ENCODE results near the gene ADGRG2. TPM values are rescaled to one million over a fixed set of nuclear protein-coding genes. Genes with fewer than 3 reads are reported as not detected.

Gene ADGRG2
- total and polyA plus RNA-seq, 9 of the 15 experiments (the other 6 are each of a cell fraction or from before 2014, with no cell fraction given), result 0.03 TPM; not detected in 8

GRCh38 chrX:19019996-19020395 lies 102.3 kb downstream of the ADGRG2 start:
- Histone ChIP-seq H3K9me1 (ENCODE audit: control insufficient read depth, insufficient read depth, low read length) (no peaks in the 10 kb centered on the region), H2AFZ (ENCODE audit: low read depth, low read length) (no peak overlapping the region), H4K20me1 (replicated peaks; ENCODE audit: control insufficient read depth, insufficient read depth, low read length) (no peaks in the 10 kb centered on the region), H3K4me3 (no peak overlapping the region), H3K9ac (ENCODE audit: insufficient read depth in 1 of 2, low read depth in 2 of 2, low read length in 2 of 2) (no peak overlapping the region), H3K9me3 (replicated peaks; ENCODE audit: control insufficient read depth, insufficient read depth, low read depth, low read length) (no peaks in the 10 kb centered on the region), H3K4me1 (replicated peaks in 1 of 2; ENCODE audit: control insufficient read depth in 2 of 2, insufficient read depth in 2 of 2, low read length in 2 of 2) (no peaks in the 10 kb centered on the region), H3K36me3 (ENCODE audit: control insufficient read depth, insufficient read depth, low read length) (no peaks in the 10 kb centered on the region), H3K27me3 (ENCODE audit: control insufficient read depth in 2 of 2, insufficient read depth in 2 of 2, low read length in 2 of 2) (peaks cover 0 to 7% of the 10 kb centered on the region in 2 experiments; a peak in 4 of 5 replicates), H3K79me2 (ENCODE audit: control insufficient read depth, insufficient read depth, low read length) (no peaks in the 10 kb centered on the region), H3K4me2 (ENCODE audit: insufficient read depth, low read length) (no peak overlapping the region), H3K27ac (ENCODE audit: extremely low read depth, low read depth, low read length) (no peak overlapping the region)
- DNase-seq (ENCODE audit: extremely low read depth in 1 of 4, low spot score in 3 of 4), result no peak
- no peak for TF ChIP-seq NONO (IDR thresholded peaks at IDR 0.05; ENCODE audit: low read depth in 2 of 2, low read length in 1 of 2)
- TF ChIP-seq, protein P1, sequence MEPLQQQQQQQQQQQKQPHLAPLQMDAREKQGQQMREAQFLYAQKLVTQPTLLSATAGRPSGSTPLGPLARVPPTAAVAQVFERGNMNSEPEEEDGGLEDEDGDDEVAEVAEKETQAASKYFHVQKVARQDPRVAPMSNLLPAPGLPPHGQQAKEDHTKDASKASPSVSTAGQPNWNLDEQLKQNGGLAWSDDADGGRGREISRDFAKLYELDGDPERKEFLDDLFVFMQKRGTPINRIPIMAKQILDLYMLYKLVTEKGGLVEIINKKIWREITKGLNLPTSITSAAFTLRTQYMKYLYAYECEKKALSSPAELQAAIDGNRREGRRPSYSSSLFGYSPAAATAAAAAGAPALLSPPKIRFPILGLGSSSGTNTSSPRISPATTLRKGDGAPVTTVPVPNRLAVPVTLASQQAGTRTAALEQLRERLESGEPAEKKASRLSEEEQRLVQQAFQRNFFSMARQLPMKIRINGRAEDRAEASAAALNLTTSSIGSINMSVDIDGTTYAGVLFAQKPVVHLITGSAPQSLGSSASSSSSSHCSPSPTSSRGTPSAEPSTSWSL (CRISPR knock-in tag; IDR thresholded peaks at IDR 0.05; ENCODE audit: borderline replicate concordance), result no peak
- no peak for TF ChIP-seq TRIM24 (IDR thresholded peaks at IDR 0.05)
- TF ChIP-seq TRIM28 (IDR thresholded peaks at IDR 0.05), result no peak
- no peak for TF ChIP-seq PHF8 (IDR thresholded peaks at IDR 0.05; ENCODE audit: borderline replicate concordance, low read length)
- intact Hi-C loops (cut with micrococcal nuclease) (loop anchor here (10.0 kb wide), 1 partner anchor 625 kb away; no protein-coding TSS in a partner anchor), in situ Hi-C loops (cut with MboI) (no loop called here)
- no peak for FAIRE-seq
- ChIA-PET CTCF (ENCODE audit: low intra/inter-chr PET ratio) (no interaction called here), POLR2A (no interaction called here)
- BruUV-seq (replicated peaks), result no TSS peak
- no peak for ATAC-seq
- 0% methylated on average over 2 of the region's 2 CpGs for WGBS (ENCODE audit: insufficient coverage, low coverage, missing lambda C conversion rate)

All from K562 (cell line).